ENCODE data around the gene TPRN. TPM values are rescaled to one million over a fixed set of nuclear protein-coding genes. Genes with fewer than 3 reads are reported as not detected.

TPRN gene
- total RNA-seq, 1 donor from 2014 or later, result 8.2 TPM

GRCh38 chr9:137186385-137186784, 14.2 kb downstream of the TPRN start:
- peaks cover 11% of the 10 kb centered on the region for H3K4me1 Mint-ChIP-seq (ENCODE audit: unreplicated experiment)
- DNase-seq (ENCODE audit: low spot score), result no peak
- no peak for TF ChIP-seq CTCF (IDR thresholded peaks at IDR 0.05; ENCODE audit: unreplicated experiment)
- no peaks in the 10 kb centered on the region for H3K9me3 Mint-ChIP-seq (ENCODE audit: unreplicated experiment)
- peaks cover 7% of the 10 kb centered on the region for H3K27me3 Mint-ChIP-seq (ENCODE audit: unreplicated experiment)
- H3K27ac Mint-ChIP-seq (ENCODE audit: unreplicated experiment), result peak overlapping the region; percentile 38
- peaks cover 11% of the 10 kb centered on the region for H3K36me3 Mint-ChIP-seq (ENCODE audit: low read depth, unreplicated experiment)
- peak overlapping the region; percentile 94 for H3K4me3 Mint-ChIP-seq (ENCODE audit: unreplicated experiment)

GRCh38 chr9:137185921-137186320, 14.6 kb downstream of the TPRN start:
- DNase-seq (ENCODE audit: low spot score), result no peak
- H3K9me3 Mint-ChIP-seq (ENCODE audit: unreplicated experiment), result no peaks in the 10 kb centered on the region
- peaks cover 11% of the 10 kb centered on the region for H3K4me1 Mint-ChIP-seq (ENCODE audit: unreplicated experiment)
- peaks cover 7% of the 10 kb centered on the region for H3K27me3 Mint-ChIP-seq (ENCODE audit: unreplicated experiment)
- no peak overlapping the region for H3K27ac Mint-ChIP-seq (ENCODE audit: unreplicated experiment)
- no peak for TF ChIP-seq CTCF (IDR thresholded peaks at IDR 0.05; ENCODE audit: unreplicated experiment)
- no peak overlapping the region for H3K4me3 Mint-ChIP-seq (ENCODE audit: unreplicated experiment)
- peaks cover 11% of the 10 kb centered on the region for H3K36me3 Mint-ChIP-seq (ENCODE audit: low read depth, unreplicated experiment)

DNA sequence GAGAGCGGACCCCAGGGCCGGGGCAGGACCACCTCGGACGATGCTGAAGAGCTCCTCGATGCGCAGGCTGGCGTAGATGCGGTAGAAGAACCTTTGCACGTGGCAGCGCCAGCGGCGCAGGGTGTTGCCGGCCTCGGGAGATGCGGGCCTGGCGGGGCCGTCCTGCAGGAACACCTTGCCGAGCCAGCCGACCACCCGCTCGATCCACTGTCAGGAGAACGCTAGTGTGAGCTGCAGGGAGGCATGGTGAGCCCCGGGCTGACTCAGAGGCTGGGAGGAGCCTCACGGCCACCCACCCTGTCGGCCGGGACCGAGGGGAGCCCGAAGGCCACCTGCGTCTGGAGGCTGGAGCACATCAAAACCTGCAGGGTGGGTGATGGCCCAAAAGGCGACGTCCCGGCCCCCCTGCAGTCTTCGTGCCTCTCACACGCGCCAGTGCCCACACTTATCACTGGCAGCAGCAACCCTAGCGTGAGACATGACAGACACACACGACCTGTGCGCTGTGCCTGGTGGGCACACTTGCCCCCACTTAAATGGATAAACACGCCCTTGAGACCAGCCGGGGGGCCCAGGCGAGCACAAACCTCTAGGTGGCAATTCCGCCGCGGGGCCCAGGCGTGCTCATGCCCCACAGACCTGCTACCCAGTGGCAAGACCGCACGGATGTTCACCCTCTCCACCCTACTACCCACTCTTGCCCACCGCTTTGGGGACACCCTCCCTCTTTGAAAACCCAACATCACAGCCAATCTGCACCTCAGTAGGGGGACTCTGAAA, 15.5 kb downstream of the TPRN start:
- H3K27ac Mint-ChIP-seq (ENCODE audit: unreplicated experiment), result no peak overlapping the region
- DNase-seq (ENCODE audit: low spot score), result no peak
- no peak for TF ChIP-seq CTCF (IDR thresholded peaks at IDR 0.05; ENCODE audit: unreplicated experiment)
- no peaks in the 10 kb centered on the region for H3K9me3 Mint-ChIP-seq (ENCODE audit: unreplicated experiment)
- H3K4me1 Mint-ChIP-seq (ENCODE audit: unreplicated experiment), result peaks cover 11% of the 10 kb centered on the region
- H3K36me3 Mint-ChIP-seq (ENCODE audit: low read depth, unreplicated experiment), result peaks cover 11% of the 10 kb centered on the region
- peaks cover 6% of the 10 kb centered on the region for H3K27me3 Mint-ChIP-seq (ENCODE audit: unreplicated experiment)
- peak overlapping the region; percentile 7 for H3K4me3 Mint-ChIP-seq (ENCODE audit: unreplicated experiment)

GRCh38 chr9:137183980-137184595, 16.5 kb downstream of the TPRN start:
- no peak overlapping the region for H3K27ac Mint-ChIP-seq (ENCODE audit: unreplicated experiment)
- H3K4me1 Mint-ChIP-seq (ENCODE audit: unreplicated experiment), result peaks cover 7% of the 10 kb centered on the region
- no peak for DNase-seq (ENCODE audit: low spot score)
- H3K9me3 Mint-ChIP-seq (ENCODE audit: unreplicated experiment), result no peaks in the 10 kb centered on the region
- TF ChIP-seq CTCF (IDR thresholded peaks at IDR 0.05; ENCODE audit: unreplicated experiment), result no peak
- H3K4me3 Mint-ChIP-seq (ENCODE audit: unreplicated experiment), result peak overlapping the region; percentile 68
- H3K36me3 Mint-ChIP-seq (ENCODE audit: low read depth, unreplicated experiment), result peaks cover 11% of the 10 kb centered on the region
- peaks cover 2% of the 10 kb centered on the region for H3K27me3 Mint-ChIP-seq (ENCODE audit: unreplicated experiment)

GRCh38 chr9:137182836-137183235, 17.7 kb downstream of the TPRN start:
- Mint-ChIP-seq H3K9me3 (ENCODE audit: unreplicated experiment) (no peaks in the 10 kb centered on the region), H3K36me3 (ENCODE audit: low read depth, unreplicated experiment) (peaks cover 12% of the 10 kb centered on the region), H3K27ac (ENCODE audit: unreplicated experiment) (no peak overlapping the region), H3K27me3 (ENCODE audit: unreplicated experiment) (peaks cover 2% of the 10 kb centered on the region), H3K4me3 (ENCODE audit: unreplicated experiment) (no peak overlapping the region), H3K4me1 (ENCODE audit: unreplicated experiment) (peaks cover 5% of the 10 kb centered on the region)
- no peak for DNase-seq (ENCODE audit: low spot score)
- TF ChIP-seq CTCF (IDR thresholded peaks at IDR 0.05; ENCODE audit: unreplicated experiment), result no peak

Measured in endothelial cell (in vitro differentiated cells).